HuH-7 (cell line): Measurements from ENCODE around the gene BNC2.
"Not testable (repeated sequence)": the region's sequence is repeated elsewhere in the genome, so short reads cannot be mapped to it uniquely, and the experiment has no call there.

Experiments
- DNase-seq: peaks from one replicate; pipeline ENCODE4 v3.0.0; 2011; ENCODE audit warnings: low spot score

The BNC2 gene

GRCh38 chr9:16449076-16449730 lies 421.3 kb downstream of the BNC2 start:
- no peak for DNase-seq

DNA sequence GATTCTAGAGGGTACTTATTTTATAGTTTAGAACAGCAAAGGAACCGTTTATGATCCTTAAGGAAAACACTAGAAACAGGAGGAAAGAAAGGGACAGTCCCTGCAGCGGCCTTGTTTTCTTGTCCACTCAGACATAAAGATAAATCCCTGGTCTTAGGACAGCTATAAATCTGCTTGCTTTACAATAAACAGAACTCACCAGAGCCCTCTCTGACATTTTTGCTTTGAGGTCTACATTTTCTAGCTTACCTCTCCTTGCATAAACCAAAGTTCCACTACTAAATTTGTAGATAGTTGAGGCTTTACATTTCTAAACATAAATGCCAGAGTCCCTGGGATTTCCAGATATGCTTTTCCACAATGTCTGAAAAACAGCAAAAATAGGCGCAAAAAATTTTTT lies 422.5 kb downstream of the BNC2 start:
- no peak for DNase-seq

GRCh38 chr9:16446636-16447035 lies 423.8 kb downstream of the BNC2 start:
- DNase-seq, result no peak

GRCh38 chr9:16445141-16445920 lies 425.1 kb downstream of the BNC2 start:
- no peak for DNase-seq

DNA sequence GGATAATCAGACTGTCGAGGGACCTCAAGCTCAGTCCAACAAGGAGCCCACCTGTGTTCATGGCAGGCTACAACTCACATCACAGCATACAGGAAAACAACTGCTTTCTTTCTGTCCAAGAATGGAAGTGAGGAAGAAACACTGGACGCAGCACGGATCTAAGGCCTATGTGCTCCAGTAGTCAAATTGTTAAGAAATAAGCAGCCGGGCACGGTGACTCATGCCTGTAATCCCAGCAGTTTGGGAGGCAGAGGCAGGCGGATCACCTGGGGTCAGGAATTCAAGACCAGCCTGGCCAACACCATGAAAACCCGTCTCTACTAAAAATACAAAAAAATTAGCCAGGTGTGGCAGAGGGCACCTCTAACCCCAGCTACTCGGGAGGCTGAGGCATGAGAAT lies 427.8 kb downstream of the BNC2 start:
- no peak for DNase-seq

- DNase-seq, result no peak
These were observed 428.7 kb downstream of the BNC2 start for GRCh38 chr9:16441791-16442190.

DNA sequence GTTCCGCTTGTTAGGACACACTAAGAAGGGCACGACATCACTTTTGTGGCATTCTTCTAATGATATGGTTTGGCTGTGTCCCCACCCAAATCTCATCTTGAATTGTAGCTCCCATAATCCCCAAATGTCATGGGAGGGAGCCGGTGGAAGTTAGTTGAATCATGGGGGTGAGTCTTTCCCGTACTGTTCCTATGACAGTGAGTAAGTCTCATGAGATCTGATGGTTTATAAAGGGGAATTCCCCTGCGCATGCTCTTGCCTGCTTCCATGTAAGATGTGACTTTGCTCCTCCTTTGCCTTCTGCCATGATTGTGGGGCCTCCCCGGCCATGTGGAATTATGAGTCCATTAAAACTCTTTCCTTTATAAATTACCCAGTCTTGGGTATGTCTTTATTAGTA lies 431.6 kb downstream of the BNC2 start:
- DNase-seq, result not testable (repeated sequence)

- DNase-seq, result no peak
These were observed 433.9 kb downstream of the BNC2 start for GRCh38 chr9:16436545-16436944.

GRCh38 chr9:16434526-16434925 lies 435.9 kb downstream of the BNC2 start:
- DNase-seq, result no peak

DNA sequence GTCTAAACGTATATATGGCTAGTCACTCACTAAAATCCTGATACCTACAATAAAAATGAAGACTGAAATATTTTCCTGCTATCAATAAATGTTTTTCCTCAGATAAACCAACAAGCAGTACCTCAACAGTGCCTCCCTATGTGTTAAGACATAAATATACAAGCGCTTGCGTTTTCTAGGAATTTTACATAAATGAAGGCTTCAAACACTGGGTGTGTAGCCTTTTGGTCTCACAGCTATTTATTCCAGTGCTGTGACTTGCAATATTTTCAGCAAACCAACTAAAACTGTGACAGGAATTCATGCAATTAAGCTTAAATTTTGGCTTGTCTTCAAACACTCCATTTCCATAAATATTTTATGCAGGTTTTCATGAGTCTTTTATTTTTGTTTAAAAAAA lies 437.0 kb downstream of the BNC2 start:
- no peak for DNase-seq

GRCh38 chr9:16431666-16432392 lies 438.6 kb downstream of the BNC2 start:
- DNase-seq, result no peak

GRCh38 chr9:16429671-16430070 lies 440.8 kb downstream of the BNC2 start:
- no peak for DNase-seq

DNA sequence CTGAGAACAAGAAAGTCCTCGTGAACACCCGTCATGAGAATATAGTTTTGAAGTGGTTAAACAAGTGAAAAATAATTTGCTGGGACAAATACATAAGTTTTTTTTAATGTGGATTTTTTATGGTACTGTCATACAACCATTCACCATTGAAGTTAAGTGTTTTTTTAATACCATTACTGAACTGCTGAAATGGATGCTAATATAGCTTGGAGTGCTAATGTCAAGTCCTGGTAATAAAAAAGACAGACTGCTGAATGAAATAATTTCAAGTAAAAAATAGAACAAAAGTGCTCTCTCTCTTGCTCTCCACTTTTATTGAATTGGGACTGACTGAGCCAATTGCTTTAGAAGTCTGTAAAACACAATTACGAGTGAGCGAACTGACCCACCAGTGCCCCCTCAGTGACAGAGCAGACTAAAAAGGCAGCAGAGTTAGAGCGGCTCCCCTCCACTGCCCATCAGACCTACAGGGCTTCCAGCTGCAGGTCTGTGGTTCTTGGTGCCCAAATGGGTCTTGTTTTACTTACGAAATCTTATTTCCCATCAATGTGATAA lies 442.5 kb downstream of the BNC2 start:
- DNase-seq, result no peak

GRCh38 chr9:16426716-16427115 lies 443.8 kb downstream of the BNC2 start:
- DNase-seq, result no peak

DNA sequence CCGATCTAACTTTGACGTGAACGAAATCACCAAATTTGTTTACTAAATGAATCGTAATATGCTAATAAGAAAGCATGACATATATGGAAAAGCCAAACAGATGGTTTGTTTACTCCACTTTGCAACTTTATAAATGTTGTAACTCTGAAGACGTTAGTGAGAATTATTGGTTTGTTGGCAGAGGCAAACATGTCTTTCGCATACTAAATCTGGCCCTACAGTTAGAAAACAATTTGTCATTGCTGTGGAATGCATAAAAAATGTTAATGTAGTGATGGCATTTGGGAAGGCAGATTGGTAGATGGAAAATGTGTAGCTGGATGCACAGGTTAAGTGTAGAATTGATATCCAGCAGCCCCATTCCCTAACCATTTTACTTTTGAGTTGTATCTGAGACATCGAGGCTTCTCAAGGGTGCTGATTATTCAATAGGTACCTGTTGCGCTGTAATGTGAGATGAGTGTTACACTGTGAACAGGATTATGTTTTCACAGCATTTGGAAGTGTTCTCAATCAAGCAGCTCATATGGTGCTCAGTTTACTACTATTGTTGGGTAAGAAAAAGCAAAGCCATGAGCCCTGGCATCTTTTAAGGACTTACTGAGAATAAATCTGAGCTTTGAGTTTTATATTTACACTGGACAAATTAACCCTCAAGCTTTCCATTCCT lies 444.8 kb downstream of the BNC2 start:
- no peak for DNase-seq

DNA sequence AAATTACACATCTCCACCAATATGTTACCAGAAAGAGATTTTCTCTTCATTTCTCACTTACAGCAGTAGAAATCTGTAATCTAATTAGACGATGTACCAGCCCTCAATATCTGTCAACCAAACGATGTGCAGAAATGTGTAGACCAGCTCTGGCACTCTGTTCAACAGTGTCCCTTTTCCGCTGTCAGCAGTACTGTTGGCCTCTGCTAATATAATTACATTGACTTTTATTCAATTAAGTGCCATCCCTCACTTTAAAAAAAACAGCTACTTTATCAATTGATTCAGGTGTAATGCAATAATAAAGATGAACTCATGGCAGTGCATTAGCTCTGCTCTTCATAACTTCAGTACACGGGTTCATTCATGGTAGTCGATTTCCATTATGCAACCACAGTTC lies 448.4 kb downstream of the BNC2 start:
- no peak for DNase-seq

- DNase-seq, result no peak
These were observed 448.9 kb downstream of the BNC2 start for GRCh38 chr9:16421532-16421931.

GRCh38 chr9:16419124-16419523 lies 451.3 kb downstream of the BNC2 start:
- no peak for DNase-seq

DNA sequence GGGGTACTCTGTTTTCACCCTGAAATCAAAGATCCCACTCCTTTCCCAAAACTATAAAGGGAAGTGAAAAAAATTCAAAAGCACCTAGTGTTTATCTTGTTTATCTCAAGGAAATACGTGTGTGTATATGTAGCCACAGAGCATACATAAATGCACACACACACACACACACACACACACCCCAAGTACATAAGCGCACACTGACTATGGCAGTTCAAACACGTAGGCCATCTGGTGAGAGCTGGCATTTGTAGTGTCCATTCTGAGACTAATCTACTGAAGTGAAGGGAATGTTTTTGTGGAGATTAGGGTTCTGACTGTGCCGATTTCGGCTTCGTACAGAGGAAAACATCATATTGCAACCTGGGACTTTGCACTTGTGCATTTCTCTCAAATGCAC lies 451.7 kb downstream of the BNC2 start:
- DNase-seq, result no peak

- DNase-seq, result no peak
These were observed 452.7 kb downstream of the BNC2 start for GRCh38 chr9:16417749-16418148.

GRCh38 chr9:16417161-16417560 lies 453.3 kb downstream of the BNC2 start:
- no peak for DNase-seq

GRCh38 chr9:16414451-16414850 lies 456.0 kb downstream of the BNC2 start:
- DNase-seq, result no peak
